Inferior parietal cortex (tissue), 1 donor: ENCODE results near the gene PCSK1N.
A peak's percentile ranks its signal among the peaks of the same experiment; 100 is the strongest.
"Not testable (repeated sequence)": the region's sequence is repeated elsewhere in the genome, so short reads cannot be mapped to it uniquely, and the experiment has no call there.

Experiments used
- DNase-seq: peaks from one replicate; pipeline ENCODE4 v3.0.0-alpha.2; 2016; ENCODE audit errors: extremely low spot score

PCSK1N gene

GRCh38 chrX:48823053-48823452, 12.4 kb downstream of the PCSK1N start:
- DNase-seq, result no peak

- not testable (repeated sequence) for DNase-seq
These were observed 16.0 kb downstream of the PCSK1N start for GRCh38 chrX:48819394-48819793.

GRCh38 chrX:48818866-48819265, 16.5 kb downstream of the PCSK1N start:
- no peak for DNase-seq

- no peak for DNase-seq
These were observed 17.3 kb downstream of the PCSK1N start for GRCh38 chrX:48818098-48818497.

- DNase-seq, result no peak
These were observed 19.2 kb downstream of the PCSK1N start for GRCh38 chrX:48816014-48816810.

- DNase-seq, result no peak
These were observed 20.1 kb downstream of the PCSK1N start for GRCh38 chrX:48815266-48815665.

GRCh38 chrX:48814722-48815121, 20.7 kb downstream of the PCSK1N start:
- DNase-seq, result no peak

GRCh38 chrX:48813644-48814043, 21.8 kb downstream of the PCSK1N start:
- no peak for DNase-seq

GRCh38 chrX:48806081-48806480, 29.3 kb downstream of the PCSK1N start:
- DNase-seq, result no peak

- no peak for DNase-seq
These were observed 32.6 kb downstream of the PCSK1N start for GRCh38 chrX:48802905-48803200.

GRCh38 chrX:48802089-48802904, 33.1 kb downstream of the PCSK1N start:
- DNase-seq, result peak; percentile 22

- peak; percentile 94 for DNase-seq
These were observed 33.9 kb downstream of the PCSK1N start, which contains the start of gene HDAC6 for GRCh38 chrX:48801280-48802088. Gene HDAC6 (plus strand): TSS chrX:48802067. CDS start chrX:48802693, 626 bp downstream.

- DNase-seq, result peak; percentile 21
These were observed 34.7 kb downstream of the PCSK1N start for GRCh38 chrX:48800574-48801279.

GRCh38 chrX:48798318-48798717, 37.1 kb downstream of the PCSK1N start:
- DNase-seq, result no peak

GRCh38 chrX:48794911-48795515, 40.4 kb downstream of the PCSK1N start:
- no peak for DNase-seq

- DNase-seq, result no peak
These were observed 41.0 kb downstream of the PCSK1N start for GRCh38 chrX:48794340-48794910.

- no peak for DNase-seq
These were observed 41.5 kb downstream of the PCSK1N start for GRCh38 chrX:48793935-48794334.

- DNase-seq, result no peak
These were observed 43.2 kb downstream of the PCSK1N start for GRCh38 chrX:48792219-48792618.

GRCh38 chrX:48791063-48791820, 44.2 kb downstream of the PCSK1N start:
- DNase-seq, result no peak

- DNase-seq, result no peak
These were observed 44.9 kb downstream of the PCSK1N start for GRCh38 chrX:48790477-48790876.
